Measurements from ENCODE around the gene TNFAIP8L2. TPM values are rescaled to one million over a fixed set of nuclear protein-coding genes. Genes with fewer than 3 reads are reported as not detected.

TNFAIP8L2 gene
- total RNA-seq, 1 donor from 2014 or later: 7.6 TPM

GRCh38 chr1:151128800-151129199, 27.6 kb upstream of the TNFAIP8L2 start:
- intact Hi-C loops (cut with DNase I): no loop called here
- TF ChIP-seq POLR2AphosphoS5 (IDR thresholded peaks at IDR 0.05; ENCODE audit: insufficient read depth in 1 of 2, low read depth in 1 of 2) (no peak), POLR2A (IDR thresholded peaks at IDR 0.05) (no peak), CTCF (IDR thresholded peaks at IDR 0.05) (no peak)
- Histone ChIP-seq H3K36me3 (no peaks in the 10 kb centered on the region), H3K27ac (no peak overlapping the region), H3K27me3 (no peaks in the 10 kb centered on the region), H3K4me3 (no peak overlapping the region), H3K4me1 (peaks cover 19% of the 10 kb centered on the region), H3K9me3 (no peaks in the 10 kb centered on the region)
- DNase-seq (ENCODE audit: extremely low spot score in 2 of 2): no peak

GRCh38 chr1:151130987-151131586, 25.4 kb upstream of the TNFAIP8L2 start:
- peak overlapping the region; percentile 71 for H3K27ac ChIP-seq
- intact Hi-C loops (cut with DNase I): no loop called here

GRCh38 chr1:151131701-151132334, 24.6 kb upstream of the TNFAIP8L2 start:
- Histone ChIP-seq H3K4me1 (peaks cover 19% of the 10 kb centered on the region), H3K27ac (peak overlapping the region; percentile 71), H3K36me3 (no peaks in the 10 kb centered on the region), H3K27me3 (no peaks in the 10 kb centered on the region), H3K9me3 (no peaks in the 10 kb centered on the region), H3K4me3 (peak overlapping the region; percentile 46 to 50)
- no peak for TF ChIP-seq CTCF (IDR thresholded peaks at IDR 0.05)
- TF ChIP-seq POLR2AphosphoS5 (IDR thresholded peaks at IDR 0.05; ENCODE audit: insufficient read depth in 1 of 2, low read depth in 1 of 2): no peak
- TF ChIP-seq POLR2A (IDR thresholded peaks at IDR 0.05): no peak
- DNase-seq (ENCODE audit: extremely low spot score in 2 of 2): no peak
- intact Hi-C loops (cut with DNase I): no loop called here

More at GRCh38 chr1:151130987-151131586, 25.4 kb upstream of the TNFAIP8L2 start:
- Histone ChIP-seq H3K9me3 (no peaks in the 10 kb centered on the region), H3K27me3 (no peaks in the 10 kb centered on the region), H3K4me1 (peaks cover 19% of the 10 kb centered on the region), H3K4me3 (peak overlapping the region; percentile 46 to 50), H3K36me3 (no peaks in the 10 kb centered on the region)
- TF ChIP-seq CTCF (IDR thresholded peaks at IDR 0.05): no peak
- TF ChIP-seq POLR2AphosphoS5 (IDR thresholded peaks at IDR 0.05; ENCODE audit: insufficient read depth in 1 of 2, low read depth in 1 of 2): peak; percentile 64 to 76
- DNase-seq (ENCODE audit: extremely low spot score in 2 of 2): peak in 1 of 2 donors; percentile 97

GRCh38 chr1:151132335-151133017, 24.0 kb upstream of the TNFAIP8L2 start:
- DNase-seq (ENCODE audit: extremely low spot score in 2 of 2): no peak
- Histone ChIP-seq H3K36me3 (no peaks in the 10 kb centered on the region), H3K27ac (peak overlapping the region; percentile 71), H3K4me1 (peaks cover 19% of the 10 kb centered on the region), H3K27me3 (no peaks in the 10 kb centered on the region), H3K9me3 (no peaks in the 10 kb centered on the region), H3K4me3 (peak overlapping the region; percentile 46 to 50)
- TF ChIP-seq POLR2A (IDR thresholded peaks at IDR 0.05) (no peak), POLR2AphosphoS5 (IDR thresholded peaks at IDR 0.05; ENCODE audit: insufficient read depth in 1 of 2, low read depth in 1 of 2) (no peak), CTCF (IDR thresholded peaks at IDR 0.05) (no peak)
- intact Hi-C loops (cut with DNase I): no loop called here
